ENCODE data around the gene PHC2.

The PHC2 gene

DNA sequence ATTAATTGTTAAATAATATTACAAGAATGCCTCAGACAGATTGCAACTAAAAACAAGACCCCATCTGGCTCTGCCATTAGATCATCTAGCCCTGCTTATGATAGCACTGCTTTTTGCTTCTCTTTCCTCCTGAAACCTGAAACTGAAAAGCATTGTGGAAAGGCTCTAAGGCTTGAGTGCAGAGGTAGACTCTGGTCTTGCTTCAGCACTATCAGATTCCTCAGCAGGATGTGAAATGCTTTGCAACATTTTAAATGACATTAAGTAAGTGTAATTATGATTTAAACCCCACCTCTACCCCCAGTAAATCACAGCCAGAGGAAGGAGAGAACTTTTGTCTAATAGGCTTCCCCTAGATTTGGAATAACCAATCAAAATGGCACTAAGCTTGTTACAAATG lies 32.9 kb downstream of the PHC2 start:
- H3K4me3 ChIP-seq (ENCODE audit: low read depth, low read length) = no peak overlapping the region
- no peak overlapping the region for H3K27ac ChIP-seq (ENCODE audit: low read depth, low read length)
- H3K27me3 ChIP-seq (ENCODE audit: insufficient read depth, low read length) = no peaks in the 10 kb centered on the region
- H3K36me3 ChIP-seq (ENCODE audit: insufficient read depth, low read length) = no peaks in the 10 kb centered on the region
- H3K4me1 ChIP-seq (ENCODE audit: control insufficient read depth, insufficient read depth, low read length, unreplicated experiment) = peaks cover 12% of the 10 kb centered on the region
- H2AFZ ChIP-seq (ENCODE audit: low read length, unreplicated experiment) = no peak overlapping the region
- H3K79me2 ChIP-seq (ENCODE audit: control insufficient read depth, insufficient read depth, low read length, unreplicated experiment) = peaks cover 16% of the 10 kb centered on the region

DNA sequence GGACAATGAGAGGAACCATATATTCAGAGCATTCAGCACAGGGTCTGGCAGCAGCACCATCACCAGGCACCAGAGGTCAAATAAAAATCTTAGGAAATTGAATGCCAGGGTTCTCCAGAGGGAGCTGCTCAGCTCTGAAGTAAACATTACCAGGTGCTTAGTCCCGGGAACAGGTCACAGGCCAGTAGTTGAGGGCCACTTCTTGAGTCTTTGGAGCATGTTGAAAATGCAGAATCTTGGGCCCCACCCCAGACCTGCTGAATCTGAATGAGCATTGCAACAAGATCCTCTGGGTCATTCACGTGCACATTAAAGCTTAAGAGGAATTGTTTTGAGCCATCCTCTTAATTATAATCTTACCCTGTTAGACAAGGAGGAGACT lies 33.8 kb downstream of the PHC2 start:
- peaks cover 12% of the 10 kb centered on the region for H3K4me1 ChIP-seq (ENCODE audit: control insufficient read depth, insufficient read depth, low read length, unreplicated experiment)
- no peak overlapping the region for H3K4me3 ChIP-seq (ENCODE audit: low read depth, low read length)
- H3K79me2 ChIP-seq (ENCODE audit: control insufficient read depth, insufficient read depth, low read length, unreplicated experiment) = peaks cover 14% of the 10 kb centered on the region
- no peaks in the 10 kb centered on the region for H3K27me3 ChIP-seq (ENCODE audit: insufficient read depth, low read length)
- H2AFZ ChIP-seq (ENCODE audit: low read length, unreplicated experiment) = no peak overlapping the region
- no peaks in the 10 kb centered on the region for H3K36me3 ChIP-seq (ENCODE audit: insufficient read depth, low read length)
- H3K27ac ChIP-seq (ENCODE audit: low read depth, low read length) = no peak overlapping the region

DNA sequence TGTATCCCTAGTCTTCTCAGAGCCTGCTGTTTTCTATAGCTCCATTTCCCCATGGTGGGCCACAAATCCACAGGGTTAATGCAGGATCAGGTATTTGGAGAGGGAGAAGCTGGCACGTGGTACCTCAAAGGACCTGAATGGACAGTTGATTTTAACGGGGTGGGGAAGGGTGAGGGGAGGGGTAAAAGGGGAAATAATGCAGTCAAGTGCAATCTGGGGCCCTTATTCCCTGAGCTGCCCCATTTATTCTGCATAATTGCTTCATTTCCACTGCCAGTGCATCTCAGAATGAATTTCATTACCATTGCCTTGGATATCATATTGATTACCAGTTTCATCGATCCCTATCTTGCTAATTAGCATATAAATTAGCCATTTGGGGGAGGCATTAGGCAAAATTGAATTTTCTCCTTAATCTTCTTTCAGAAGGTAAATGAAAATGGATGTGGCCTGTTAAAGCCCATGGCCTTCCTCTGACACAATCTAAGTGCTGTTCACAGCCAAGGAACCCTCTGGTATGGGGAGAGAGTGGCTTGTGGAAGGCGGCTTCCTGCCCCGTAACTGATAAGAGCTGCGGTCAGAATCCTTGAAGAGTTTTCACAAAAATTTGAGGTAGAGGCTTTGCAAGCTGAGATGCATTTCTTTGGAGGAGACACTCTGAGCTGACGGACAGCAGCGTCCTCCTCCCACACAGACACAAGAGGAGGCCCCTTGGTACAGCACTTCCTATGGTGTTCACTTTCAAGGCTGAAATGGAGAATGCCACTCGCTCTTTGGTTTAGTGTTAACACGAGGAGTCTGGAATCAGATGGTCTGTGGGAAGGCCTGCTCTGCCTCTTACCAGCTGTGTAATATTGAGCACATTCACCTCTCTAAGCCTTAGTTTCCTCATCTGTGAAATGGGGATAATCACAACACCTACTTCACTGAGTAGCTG lies 34.4 kb downstream of the PHC2 start:
- H3K4me3 ChIP-seq (ENCODE audit: low read depth, low read length) = no peak overlapping the region
- no peak overlapping the region for H3K27ac ChIP-seq (ENCODE audit: low read depth, low read length)
- H3K79me2 ChIP-seq (ENCODE audit: control insufficient read depth, insufficient read depth, low read length, unreplicated experiment) = peaks cover 13% of the 10 kb centered on the region
- H3K4me1 ChIP-seq (ENCODE audit: control insufficient read depth, insufficient read depth, low read length, unreplicated experiment) = peaks cover 12% of the 10 kb centered on the region
- H2AFZ ChIP-seq (ENCODE audit: low read length, unreplicated experiment) = no peak overlapping the region
- no peaks in the 10 kb centered on the region for H3K36me3 ChIP-seq (ENCODE audit: insufficient read depth, low read length)
- no peaks in the 10 kb centered on the region for H3K27me3 ChIP-seq (ENCODE audit: insufficient read depth, low read length)

DNA sequence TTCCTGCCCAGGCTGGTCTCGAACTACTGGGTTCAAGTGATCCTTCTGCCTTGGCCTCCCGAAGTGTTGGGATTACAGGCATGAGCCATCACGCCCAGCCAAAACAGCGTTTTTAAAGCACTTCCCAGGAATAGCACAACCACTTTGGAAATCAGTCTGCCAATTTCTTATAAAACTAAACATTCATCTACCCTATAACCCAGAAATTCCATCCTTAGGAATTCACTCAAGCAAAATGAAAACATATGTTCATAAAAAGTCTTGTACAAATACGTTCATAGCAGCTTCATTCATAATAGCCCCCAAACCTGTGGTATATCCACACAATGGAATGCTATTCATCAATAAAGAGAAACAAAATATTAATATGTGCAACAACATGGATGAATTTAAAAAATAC lies 36.1 kb downstream of the PHC2 start:
- Histone ChIP-seq H2AFZ (ENCODE audit: low read length, unreplicated experiment) (no peak overlapping the region), H3K79me2 (ENCODE audit: control insufficient read depth, insufficient read depth, low read length, unreplicated experiment) (peaks cover 10% of the 10 kb centered on the region), H3K27me3 (ENCODE audit: insufficient read depth, low read length) (no peaks in the 10 kb centered on the region), H3K27ac (ENCODE audit: low read depth, low read length) (no peak overlapping the region), H3K4me1 (ENCODE audit: control insufficient read depth, insufficient read depth, low read length, unreplicated experiment) (peaks cover 21% of the 10 kb centered on the region), H3K36me3 (ENCODE audit: insufficient read depth, low read length) (no peaks in the 10 kb centered on the region), H3K4me3 (ENCODE audit: low read depth, low read length) (no peak overlapping the region)

DNA sequence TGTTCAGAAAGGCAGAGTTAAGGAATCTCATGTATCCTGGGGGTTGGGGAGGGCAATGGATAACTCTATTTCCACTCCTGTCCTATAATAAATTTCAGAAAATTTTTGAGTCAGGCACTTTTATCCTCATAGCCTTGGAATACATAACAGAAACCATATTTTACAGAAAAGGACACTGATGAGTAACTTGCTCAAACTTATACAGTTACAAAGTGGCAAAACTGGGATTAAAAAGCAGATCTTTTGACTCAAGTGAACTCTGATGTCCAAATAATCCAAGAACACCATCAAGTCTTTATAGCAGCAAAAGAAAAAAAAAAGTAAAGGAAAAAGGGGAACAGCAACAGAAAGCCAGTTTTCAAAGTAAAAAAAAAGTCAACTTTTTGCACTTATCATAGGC lies 36.9 kb downstream of the PHC2 start:
- H3K4me3 ChIP-seq (ENCODE audit: low read depth, low read length) = no peak overlapping the region
- no peak overlapping the region for H3K27ac ChIP-seq (ENCODE audit: low read depth, low read length)
- peaks cover 23% of the 10 kb centered on the region for H3K4me1 ChIP-seq (ENCODE audit: control insufficient read depth, insufficient read depth, low read length, unreplicated experiment)
- no peaks in the 10 kb centered on the region for H3K36me3 ChIP-seq (ENCODE audit: insufficient read depth, low read length)
- no peak overlapping the region for H2AFZ ChIP-seq (ENCODE audit: low read length, unreplicated experiment)
- H3K79me2 ChIP-seq (ENCODE audit: control insufficient read depth, insufficient read depth, low read length, unreplicated experiment) = peaks cover 6% of the 10 kb centered on the region
- H3K27me3 ChIP-seq (ENCODE audit: insufficient read depth, low read length) = no peaks in the 10 kb centered on the region

DNA sequence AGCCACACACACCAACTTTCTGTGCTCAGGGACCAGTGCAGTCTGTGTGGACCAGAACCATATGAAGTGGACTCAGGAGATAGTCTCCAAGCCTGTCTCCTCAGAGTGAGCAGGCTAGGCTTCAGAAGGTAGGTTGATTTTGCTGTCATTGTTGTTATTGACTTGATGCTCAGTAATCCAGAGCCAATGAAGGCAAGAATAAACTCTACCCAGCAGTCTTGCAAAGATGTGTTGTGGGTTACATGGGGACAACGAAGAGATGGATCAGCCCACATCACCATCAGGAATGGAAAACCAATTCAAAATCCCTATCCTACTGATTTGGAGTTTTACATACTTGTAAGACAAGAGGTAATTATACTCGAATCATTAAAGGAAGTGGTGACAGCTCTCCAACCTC lies 37.4 kb downstream of the PHC2 start:
- H3K4me1 ChIP-seq (ENCODE audit: control insufficient read depth, insufficient read depth, low read length, unreplicated experiment) = peaks cover 28% of the 10 kb centered on the region
- H3K4me3 ChIP-seq (ENCODE audit: low read depth, low read length) = no peak overlapping the region
- H3K27ac ChIP-seq (ENCODE audit: low read depth, low read length) = no peak overlapping the region
- peaks cover 4% of the 10 kb centered on the region for H3K79me2 ChIP-seq (ENCODE audit: control insufficient read depth, insufficient read depth, low read length, unreplicated experiment)
- no peak overlapping the region for H2AFZ ChIP-seq (ENCODE audit: low read length, unreplicated experiment)
- no peaks in the 10 kb centered on the region for H3K36me3 ChIP-seq (ENCODE audit: insufficient read depth, low read length)
- no peaks in the 10 kb centered on the region for H3K27me3 ChIP-seq (ENCODE audit: insufficient read depth, low read length)

DNA sequence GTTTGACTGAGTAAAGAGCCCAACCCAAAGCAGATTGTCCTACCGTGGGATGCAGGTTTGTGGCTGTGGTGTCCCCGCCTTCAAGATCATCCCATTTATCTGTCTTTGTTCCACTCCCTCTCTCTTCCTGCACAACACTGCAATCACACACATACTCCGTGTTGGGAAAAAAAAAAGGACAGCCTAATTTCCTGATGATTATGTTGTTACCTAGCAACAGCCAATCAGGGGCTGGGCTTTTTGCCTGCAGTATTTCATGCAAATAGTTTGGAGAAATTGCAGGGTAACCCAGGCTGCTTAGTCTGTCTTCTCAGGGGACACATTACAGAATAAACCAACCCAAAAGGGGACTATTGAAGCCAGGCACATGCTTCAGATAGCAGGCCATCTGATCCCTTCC lies 38.3 kb downstream of the PHC2 start:
- H3K36me3 ChIP-seq (ENCODE audit: insufficient read depth, low read length) = no peaks in the 10 kb centered on the region

DNA sequence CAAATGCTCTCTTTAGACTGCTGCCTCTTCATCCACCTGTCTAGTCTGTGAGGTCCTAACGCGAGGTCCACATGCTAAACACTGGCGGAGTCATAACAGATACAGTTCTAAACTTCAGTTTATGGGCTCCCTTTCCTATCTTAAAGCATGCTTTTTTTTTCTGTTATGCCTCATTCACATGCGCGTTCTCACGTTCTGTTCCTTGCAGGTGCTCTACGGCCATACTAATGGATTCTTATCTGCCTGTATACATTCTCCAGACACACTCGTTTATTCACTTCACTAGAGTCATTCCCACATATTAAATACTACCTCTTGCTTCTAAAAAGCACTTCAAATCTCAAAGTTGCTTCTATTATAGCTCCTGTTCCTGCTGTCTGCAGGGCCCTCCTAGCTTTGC lies 38.7 kb downstream of the PHC2 start:
- Histone ChIP-seq H3K36me3 (ENCODE audit: insufficient read depth, low read length) (no peaks in the 10 kb centered on the region), H3K79me2 (ENCODE audit: control insufficient read depth, insufficient read depth, low read length, unreplicated experiment) (peaks cover 4% of the 10 kb centered on the region), H2AFZ (ENCODE audit: low read length, unreplicated experiment) (no peak overlapping the region), H3K27me3 (ENCODE audit: insufficient read depth, low read length) (no peaks in the 10 kb centered on the region), H3K27ac (ENCODE audit: low read depth, low read length) (no peak overlapping the region), H3K4me3 (ENCODE audit: low read depth, low read length) (no peak overlapping the region), H3K4me1 (ENCODE audit: control insufficient read depth, insufficient read depth, low read length, unreplicated experiment) (peaks cover 39% of the 10 kb centered on the region)

More for the DNA sequence above, 38.3 kb downstream of the PHC2 start:
- Histone ChIP-seq H3K4me3 (ENCODE audit: low read depth, low read length) (no peak overlapping the region), H3K4me1 (ENCODE audit: control insufficient read depth, insufficient read depth, low read length, unreplicated experiment) (peaks cover 35% of the 10 kb centered on the region), H2AFZ (ENCODE audit: low read length, unreplicated experiment) (no peak overlapping the region), H3K27ac (ENCODE audit: low read depth, low read length) (no peak overlapping the region), H3K27me3 (ENCODE audit: insufficient read depth, low read length) (no peaks in the 10 kb centered on the region), H3K79me2 (ENCODE audit: control insufficient read depth, insufficient read depth, low read length, unreplicated experiment) (peaks cover 4% of the 10 kb centered on the region)

DNA sequence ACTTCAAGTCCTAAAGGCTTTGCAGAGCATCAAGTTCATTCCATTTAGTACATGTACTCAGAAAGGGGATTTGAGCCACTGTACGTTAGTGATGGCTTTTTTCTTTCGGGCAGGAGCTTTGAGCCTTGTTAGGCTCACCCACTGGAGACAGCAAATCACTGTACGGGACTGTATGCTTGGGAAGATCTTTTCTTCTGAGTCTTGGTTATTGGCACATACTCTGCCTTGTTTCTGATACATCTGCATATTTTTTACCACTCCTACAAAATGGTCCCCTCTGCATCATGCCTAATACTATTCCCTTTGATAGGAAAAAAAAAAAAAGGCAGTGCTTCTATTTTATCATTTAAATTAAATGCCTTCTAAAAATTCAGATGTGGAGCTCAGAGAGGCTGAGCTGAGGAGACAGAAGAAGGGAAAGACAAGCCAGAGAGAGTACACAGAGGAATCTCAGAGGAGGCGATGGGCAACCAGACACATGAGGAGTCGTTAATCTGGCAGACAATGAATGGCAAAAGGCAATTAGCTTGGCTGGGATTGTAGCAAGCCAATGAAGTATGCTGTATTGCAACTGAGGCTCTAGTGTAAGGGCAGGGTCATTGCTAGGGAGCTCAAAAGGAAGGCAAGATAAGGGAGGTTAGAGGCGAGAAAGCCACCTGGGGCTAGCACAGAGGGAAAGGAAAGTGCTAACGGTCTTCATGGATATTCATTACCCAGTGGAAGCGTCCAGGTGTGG lies 39.4 kb downstream of the PHC2 start:
- Histone ChIP-seq H3K4me1 (ENCODE audit: control insufficient read depth, insufficient read depth, low read length, unreplicated experiment) (peaks cover 42% of the 10 kb centered on the region), H3K36me3 (ENCODE audit: insufficient read depth, low read length) (peaks cover 3% of the 10 kb centered on the region; the same call in 1 of the 2 replicates), H2AFZ (ENCODE audit: low read length, unreplicated experiment) (no peak overlapping the region), H3K27me3 (ENCODE audit: insufficient read depth, low read length) (no peaks in the 10 kb centered on the region), H3K4me3 (ENCODE audit: low read depth, low read length) (no peak overlapping the region), H3K79me2 (ENCODE audit: control insufficient read depth, insufficient read depth, low read length, unreplicated experiment) (peaks cover 4% of the 10 kb centered on the region), H3K27ac (ENCODE audit: low read depth, low read length) (no peak overlapping the region)

DNA sequence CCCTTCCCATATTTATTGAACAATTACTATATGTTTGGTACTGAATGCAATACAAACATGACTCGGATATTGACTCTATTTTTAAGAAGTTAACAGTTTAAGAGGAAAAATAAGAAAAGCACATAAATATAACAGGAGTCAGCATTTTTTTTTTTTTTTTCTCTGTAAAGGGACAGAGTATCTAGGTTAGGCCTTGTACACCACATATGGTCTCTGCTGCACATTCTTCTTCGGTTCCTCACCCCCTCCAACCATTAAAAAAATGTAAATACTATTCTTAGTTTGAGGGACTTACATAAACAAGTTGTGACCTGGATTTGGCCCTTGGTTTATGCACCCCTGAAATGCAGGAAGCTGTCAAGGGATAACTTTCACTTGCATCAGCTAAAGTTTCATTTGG lies 40.4 kb downstream of the PHC2 start:
- no peak overlapping the region for H2AFZ ChIP-seq (ENCODE audit: low read length, unreplicated experiment)
- H3K36me3 ChIP-seq (ENCODE audit: insufficient read depth, low read length) = peaks cover 3% of the 10 kb centered on the region; the same call in 1 of the 2 replicates
- H3K79me2 ChIP-seq (ENCODE audit: control insufficient read depth, insufficient read depth, low read length, unreplicated experiment) = peaks cover 4% of the 10 kb centered on the region
- H3K4me1 ChIP-seq (ENCODE audit: control insufficient read depth, insufficient read depth, low read length, unreplicated experiment) = peaks cover 42% of the 10 kb centered on the region
- peak overlapping the region; percentile 83; the same call in 1 of the 2 replicates for H3K27ac ChIP-seq (ENCODE audit: low read depth, low read length)
- H3K4me3 ChIP-seq (ENCODE audit: low read depth, low read length) = no peak overlapping the region
- H3K27me3 ChIP-seq (ENCODE audit: insufficient read depth, low read length) = no peaks in the 10 kb centered on the region
